IPS DF 6.9 (cell line): ENCODE results near the gene ANO7.

ENCODE experiments used
- DNase-seq: peaks from one replicate; pipeline ENCODE4 v3.0.0-alpha.2; 2013; ENCODE audit warnings: low read depth, low spot score
- H3K27ac ChIP-seq: one replicate; pipeline ENCODE4 v1.5.1; 2013; ENCODE audit warnings: low read length, control low read depth
- H3K27me3 ChIP-seq: 2 replicates; pipeline ENCODE4 v1.6.1; 2013; ENCODE audit warnings: mild to moderate bottlenecking, low read length; ENCODE audit not compliant: control insufficient read depth, insufficient read depth
- H3K36me3 ChIP-seq: 2 replicates; pipeline ENCODE4 v1.6.1; 2013; ENCODE audit warnings: low read length; ENCODE audit not compliant: control insufficient read depth, insufficient read depth
- H3K4me1 ChIP-seq: 2 replicates; pipeline ENCODE4 v1.6.1; 2013; ENCODE audit warnings: low read length; ENCODE audit not compliant: control insufficient read depth, insufficient read depth
- H3K4me3 ChIP-seq: 2 replicates; pipeline ENCODE4 v1.5.1; 2013; ENCODE audit warnings: mild to moderate bottlenecking, low read length
- H3K9me3 ChIP-seq: 2 replicates; pipeline ENCODE4 v1.6.1; 2013; ENCODE audit warnings: low read length, inconsistent platforms; ENCODE audit not compliant: control insufficient read depth, insufficient read depth
- WGBS: extraction: QIAGEN DNeasy Blood & Tissue Kit; methylation state at CpG from one replicate; pipeline ENCODE4 v1.1.7; 2013; ENCODE audit warnings: mixed read lengths, missing lambda C conversion rate; ENCODE audit not compliant: insufficient read length, insufficient coverage; 5-methylcytosine and 5-hydroxymethylcytosine counted together

The ANO7 gene

GRCh38 chr2:241267249-241268067 is 79.0 kb downstream of the ANO7 start:
- DNase-seq, result no peak
- no peaks in the 10 kb centered on the region for H3K27me3 ChIP-seq
- no peak overlapping the region for H3K4me3 ChIP-seq
- H3K4me1 ChIP-seq, result no peaks in the 10 kb centered on the region
- WGBS, result no CpG with 5 or more reads among the region's 12 CpGs
- peaks cover 8% of the 10 kb centered on the region; the same call in 1 of the 2 replicates for H3K36me3 ChIP-seq
- no peak overlapping the region for H3K27ac ChIP-seq
- H3K9me3 ChIP-seq, result no peaks in the 10 kb centered on the region

- Histone ChIP-seq H3K27me3 (no peaks in the 10 kb centered on the region), H3K4me1 (no peaks in the 10 kb centered on the region), H3K4me3 (no peak overlapping the region), H3K36me3 (peaks cover under 1% of the 10 kb centered on the region; the same call in 1 of the 2 replicates), H3K27ac (no peak overlapping the region), H3K9me3 (no peaks in the 10 kb centered on the region)
- DNase-seq, result no peak
- WGBS, result no CpG with 5 or more reads among the region's 7 CpGs
Measured at GRCh38 chr2:241268306-241268705, 79.8 kb downstream of the ANO7 start.

- no peak overlapping the region for H3K27ac ChIP-seq
- no peak overlapping the region for H3K4me3 ChIP-seq
- H3K4me1 ChIP-seq, result no peaks in the 10 kb centered on the region; the same call in 1 of the 2 replicates
- no peaks in the 10 kb centered on the region for H3K36me3 ChIP-seq
- no peak for DNase-seq
- no peaks in the 10 kb centered on the region for H3K27me3 ChIP-seq
- no peaks in the 10 kb centered on the region for H3K9me3 ChIP-seq
- no CpG with 5 or more reads among the region's 14 CpGs for WGBS
Measured at GRCh38 chr2:241268716-241269445, 80.4 kb downstream of the ANO7 start.

GRCh38 chr2:241269707-241270520 is 81.4 kb downstream of the ANO7 start:
- Histone ChIP-seq H3K36me3 (no peaks in the 10 kb centered on the region), H3K4me3 (no peak overlapping the region), H3K9me3 (no peaks in the 10 kb centered on the region)

GRCh38 chr2:241270531-241270930 is 82.1 kb downstream of the ANO7 start:
- DNase-seq, result no peak
- WGBS, result no CpG with 5 or more reads among the region's 5 CpGs
- H3K36me3 ChIP-seq, result no peaks in the 10 kb centered on the region
- H3K9me3 ChIP-seq, result no peaks in the 10 kb centered on the region
- H3K4me1 ChIP-seq, result no peaks in the 10 kb centered on the region; the same call in 1 of the 2 replicates
- no peak overlapping the region for H3K4me3 ChIP-seq
- H3K27me3 ChIP-seq, result no peaks in the 10 kb centered on the region
- H3K27ac ChIP-seq, result no peak overlapping the region

More at GRCh38 chr2:241269707-241270520, 81.4 kb downstream of the ANO7 start:
- no peaks in the 10 kb centered on the region for H3K27me3 ChIP-seq
- H3K4me1 ChIP-seq, result no peaks in the 10 kb centered on the region; the same call in 1 of the 2 replicates
- no peak overlapping the region for H3K27ac ChIP-seq
- WGBS, result no CpG with 5 or more reads among the region's 15 CpGs
- DNase-seq, result no peak

GRCh38 chr2:241271706-241272302 is 83.3 kb downstream of the ANO7 start:
- no peaks in the 10 kb centered on the region for H3K9me3 ChIP-seq
- no CpG with 5 or more reads among the region's 37 CpGs for WGBS
- no peaks in the 10 kb centered on the region for H3K36me3 ChIP-seq
- peak overlapping the region; percentile 56 for H3K4me3 ChIP-seq
- DNase-seq, result no peak
- H3K27me3 ChIP-seq, result no peaks in the 10 kb centered on the region
- no peak overlapping the region for H3K27ac ChIP-seq
- no peaks in the 10 kb centered on the region; the same call in 1 of the 2 replicates for H3K4me1 ChIP-seq

- no CpG with 5 or more reads among the region's 102 CpGs for WGBS
- Histone ChIP-seq H3K36me3 (no peaks in the 10 kb centered on the region), H3K27me3 (no peaks in the 10 kb centered on the region), H3K27ac (no peak overlapping the region), H3K4me3 (peak overlapping the region; percentile 56), H3K9me3 (no peaks in the 10 kb centered on the region), H3K4me1 (no peaks in the 10 kb centered on the region; the same call in 1 of the 2 replicates)
- no peak for DNase-seq
Measured at GRCh38 chr2:241272303-241273209, 84.1 kb downstream of the ANO7 start.

GRCh38 chr2:241273210-241274020 is 84.9 kb downstream of the ANO7 start:
- no peaks in the 10 kb centered on the region; the same call in 1 of the 2 replicates for H3K4me1 ChIP-seq
- H3K36me3 ChIP-seq, result no peaks in the 10 kb centered on the region
- H3K27ac ChIP-seq, result no peak overlapping the region
- 100% methylated on average over 2 of the region's 21 CpGs for WGBS
- no peaks in the 10 kb centered on the region for H3K9me3 ChIP-seq
- no peaks in the 10 kb centered on the region for H3K27me3 ChIP-seq
- peak overlapping the region; percentile 56; the same call in 1 of the 2 replicates for H3K4me3 ChIP-seq
- DNase-seq, result no peak

- H3K9me3 ChIP-seq, result no peaks in the 10 kb centered on the region
- H3K27ac ChIP-seq, result no peak overlapping the region
- WGBS, result no CpG with 5 or more reads among the region's 5 CpGs
- no peaks in the 10 kb centered on the region for H3K27me3 ChIP-seq
- DNase-seq, result no peak
- no peak overlapping the region for H3K4me3 ChIP-seq
- no peaks in the 10 kb centered on the region; the same call in 1 of the 2 replicates for H3K4me1 ChIP-seq
- no peaks in the 10 kb centered on the region for H3K36me3 ChIP-seq
Measured at GRCh38 chr2:241274127-241274526, 85.7 kb downstream of the ANO7 start.
